GM19463 (cell line): ENCODE data around the gene LYRM1.
"Not testable (repeated sequence)": the region's sequence is repeated elsewhere in the genome, so short reads cannot be mapped to it uniquely, and the experiment has no call there.

ENCODE experiments used
- ATAC-seq: cut with Tn5 transposase; IDR thresholded peaks from one replicate; pipeline ENCODE4 v1.9.1; 2021; ENCODE audit warnings: mild to moderate bottlenecking, moderate library complexity; ENCODE audit not compliant: unreplicated experiment

LYRM1 gene

GRCh38 chr16:20901436-20902112, 1.0 kb downstream of the LYRM1 start:
- no peak for ATAC-seq

- no peak for ATAC-seq
Observed at GRCh38 chr16:20902426-20902825, 1.9 kb downstream of the LYRM1 start.

DNA sequence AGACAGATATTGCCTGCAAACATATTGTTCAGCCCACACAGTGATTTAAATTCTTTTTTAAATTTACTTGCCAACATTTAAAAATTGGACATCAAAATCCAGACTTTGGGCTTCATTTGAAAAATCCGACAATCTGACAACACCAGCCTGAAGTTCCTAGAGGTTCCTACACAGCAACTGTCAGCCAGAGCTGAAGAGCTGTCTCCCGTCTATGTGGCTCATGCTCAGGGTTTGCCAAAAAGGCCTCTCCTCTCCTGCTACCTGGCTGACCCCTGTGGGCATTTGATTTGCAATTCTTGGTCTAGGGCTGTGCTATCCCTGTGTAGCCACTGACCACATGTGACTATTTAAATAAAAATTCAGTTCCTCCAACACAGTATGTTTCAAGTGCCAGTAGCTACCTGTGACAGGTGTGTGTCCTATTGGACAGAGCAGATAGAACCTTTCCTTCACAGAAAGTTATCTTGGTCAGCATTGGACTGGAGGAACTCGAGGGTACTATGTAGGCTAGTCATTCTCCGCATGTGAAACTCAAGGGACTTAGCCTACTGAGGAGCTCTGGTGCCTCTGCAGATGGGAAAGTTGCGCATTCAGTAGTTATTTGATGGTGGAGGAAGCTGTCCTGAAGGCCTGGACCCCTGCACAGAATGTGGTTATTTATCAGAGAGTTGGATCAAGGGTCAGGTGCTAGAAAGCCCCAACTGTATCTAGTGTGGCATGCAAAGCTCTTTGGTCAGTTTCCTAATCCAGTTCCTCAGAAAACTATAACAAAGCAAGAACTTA, 2.7 kb downstream of the LYRM1 start:
- ATAC-seq, result no peak

- ATAC-seq, result no peak
Observed at GRCh38 chr16:20903899-20904506, 3.4 kb downstream of the LYRM1 start.

- no peak for ATAC-seq
Observed at GRCh38 chr16:20904507-20905081, 4.0 kb downstream of the LYRM1 start.

GRCh38 chr16:20905576-20905975, 5.0 kb downstream of the LYRM1 start:
- ATAC-seq, result no peak

- no peak for ATAC-seq
Observed at GRCh38 chr16:20906341-20907255, 6.0 kb downstream of the LYRM1 start.

DNA sequence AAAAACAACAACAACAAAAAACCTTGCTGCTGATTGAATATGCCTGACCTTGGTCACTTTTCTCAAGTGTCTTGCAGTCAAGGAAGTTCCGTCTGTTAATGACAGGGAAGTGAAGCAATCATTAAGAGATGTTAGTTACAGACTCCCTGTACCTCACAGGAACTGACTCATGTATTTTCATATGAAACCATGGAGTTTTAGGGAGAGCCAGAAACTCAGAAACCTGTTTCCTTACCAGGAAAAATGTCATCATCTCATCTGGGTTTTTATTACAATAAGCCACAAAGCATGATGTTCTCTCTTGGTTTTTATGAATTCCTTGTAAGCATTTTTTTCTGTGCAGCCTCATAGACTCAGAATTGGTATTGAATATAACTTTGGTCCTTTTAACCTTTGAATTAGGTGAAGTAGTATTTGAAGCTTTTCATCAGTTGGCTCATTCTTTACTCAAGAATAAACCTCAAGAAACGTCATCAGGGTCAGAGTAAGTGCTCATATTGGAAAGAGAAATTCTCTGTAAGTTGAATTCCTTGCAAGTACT, 10.3 kb downstream of the LYRM1 start:
- ATAC-seq, result no peak

DNA sequence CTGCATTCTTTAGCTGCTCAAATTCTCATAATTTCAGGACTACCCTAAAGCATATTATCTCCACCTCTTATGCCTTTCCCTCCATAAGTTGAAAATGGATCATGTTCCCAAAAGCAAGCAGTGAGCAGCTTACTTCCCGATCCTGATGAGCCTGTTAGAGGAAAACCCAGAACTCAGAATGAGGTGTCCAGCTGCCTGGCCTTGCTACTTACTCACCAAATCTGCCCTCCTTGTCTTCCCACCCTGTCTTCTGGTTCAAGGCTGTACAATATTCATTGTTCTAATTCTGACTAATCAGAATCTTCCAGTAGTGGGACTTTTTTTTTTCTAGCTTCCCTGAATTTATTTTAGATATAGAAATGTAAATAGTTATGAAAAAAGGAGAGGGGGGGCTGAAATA, 10.8 kb downstream of the LYRM1 start:
- ATAC-seq, result no peak

DNA sequence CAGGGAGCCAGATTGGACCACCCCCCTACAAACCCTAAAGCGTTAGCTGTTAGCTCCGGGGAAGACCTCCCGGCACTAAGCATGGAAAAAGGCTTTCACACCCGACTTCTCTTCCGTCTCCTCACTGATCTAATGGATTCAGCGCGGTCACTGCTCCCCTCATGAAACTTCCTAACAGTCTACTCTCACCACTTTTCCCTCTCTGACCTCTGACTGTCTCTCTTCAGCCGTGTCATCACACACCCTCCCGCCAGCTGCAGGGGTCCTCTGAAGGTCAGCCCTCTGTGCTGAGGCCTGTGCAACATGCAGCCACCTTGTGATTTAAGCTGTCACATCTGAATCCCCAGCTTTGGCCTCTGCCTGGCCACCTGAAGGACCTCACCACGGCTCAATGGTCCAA, 15.7 kb downstream of the LYRM1 start:
- no peak for ATAC-seq

GRCh38 chr16:20916942-20917341, 16.4 kb downstream of the LYRM1 start:
- ATAC-seq, result no peak

DNA sequence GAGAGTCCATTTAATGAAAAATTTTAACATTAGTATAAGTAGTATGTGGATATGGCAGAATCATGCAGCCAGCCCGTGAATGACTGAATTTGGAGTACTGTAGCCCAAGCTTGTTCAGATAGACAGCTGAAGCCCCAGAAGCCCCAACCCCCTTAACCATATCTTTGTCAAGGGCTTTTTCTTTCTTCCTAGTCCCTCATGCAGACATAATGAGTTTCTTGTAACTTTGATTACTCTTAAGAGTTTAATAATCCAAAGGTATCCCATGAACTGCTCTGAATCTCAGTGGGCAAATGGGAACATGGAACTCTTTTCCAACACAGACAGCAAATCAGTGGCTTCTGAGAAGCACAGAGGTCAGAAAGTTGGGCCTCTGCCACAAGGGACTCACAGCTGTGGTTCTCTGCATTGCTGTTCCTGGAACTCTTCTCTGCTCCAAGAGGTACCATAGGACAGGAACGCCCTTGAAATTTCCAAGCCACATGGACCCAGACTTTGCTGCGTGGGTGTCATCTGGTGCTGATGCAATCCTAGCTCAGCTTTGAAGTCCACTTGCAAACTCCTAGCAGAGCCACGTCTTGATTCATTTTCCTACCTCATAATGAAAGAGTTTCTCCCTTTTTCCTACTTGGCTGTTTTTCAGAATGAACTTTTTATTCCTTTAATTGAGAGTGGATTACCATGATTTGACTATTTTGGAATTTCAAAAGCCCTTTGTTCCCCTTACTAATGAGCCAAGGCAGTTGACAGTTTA, 18.1 kb downstream of the LYRM1 start:
- ATAC-seq, result no peak

DNA sequence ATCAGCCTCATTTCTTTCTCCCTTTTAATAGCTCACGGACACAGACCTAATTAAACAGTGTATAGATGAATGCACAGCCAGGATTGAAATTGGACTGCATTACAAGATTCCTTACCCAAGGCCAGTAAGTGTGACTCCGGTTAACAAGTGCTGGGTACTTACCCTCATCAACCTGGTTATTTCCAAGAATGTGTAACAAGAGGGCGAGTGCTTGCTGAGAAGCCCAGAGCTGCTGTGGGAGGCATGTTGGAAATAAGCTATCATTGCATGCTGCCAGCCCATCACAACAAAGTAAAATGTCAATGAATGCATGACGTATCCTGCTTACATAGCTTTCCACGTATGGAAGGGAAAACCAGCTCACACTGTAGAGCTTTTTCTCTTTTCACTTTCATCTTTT, 19.5 kb downstream of the LYRM1 start:
- ATAC-seq, result no peak

DNA sequence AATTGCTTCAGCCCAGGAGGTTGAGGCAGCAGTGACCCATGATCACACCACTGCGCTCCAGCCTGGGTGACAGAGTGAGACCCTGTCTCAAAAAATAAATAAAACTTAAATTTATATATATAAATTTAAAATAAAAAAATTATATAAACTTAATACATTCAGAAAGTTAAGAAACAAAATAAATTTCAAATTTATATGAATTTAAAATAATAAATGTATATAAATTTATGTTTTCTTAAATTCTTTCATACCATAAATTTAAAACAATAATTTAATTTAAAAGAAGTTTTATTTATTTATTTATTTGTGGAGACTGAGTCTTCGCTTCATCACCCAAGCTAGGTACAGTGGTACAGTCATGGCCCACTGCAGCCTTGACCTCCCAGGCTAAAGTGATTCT, 20.2 kb downstream of the LYRM1 start:
- ATAC-seq, result no peak

GRCh38 chr16:20923876-20924275, 23.3 kb downstream of the LYRM1 start:
- ATAC-seq, result no peak

- ATAC-seq, result no peak
Observed at GRCh38 chr16:20925751-20926150, 25.2 kb downstream of the LYRM1 start.

DNA sequence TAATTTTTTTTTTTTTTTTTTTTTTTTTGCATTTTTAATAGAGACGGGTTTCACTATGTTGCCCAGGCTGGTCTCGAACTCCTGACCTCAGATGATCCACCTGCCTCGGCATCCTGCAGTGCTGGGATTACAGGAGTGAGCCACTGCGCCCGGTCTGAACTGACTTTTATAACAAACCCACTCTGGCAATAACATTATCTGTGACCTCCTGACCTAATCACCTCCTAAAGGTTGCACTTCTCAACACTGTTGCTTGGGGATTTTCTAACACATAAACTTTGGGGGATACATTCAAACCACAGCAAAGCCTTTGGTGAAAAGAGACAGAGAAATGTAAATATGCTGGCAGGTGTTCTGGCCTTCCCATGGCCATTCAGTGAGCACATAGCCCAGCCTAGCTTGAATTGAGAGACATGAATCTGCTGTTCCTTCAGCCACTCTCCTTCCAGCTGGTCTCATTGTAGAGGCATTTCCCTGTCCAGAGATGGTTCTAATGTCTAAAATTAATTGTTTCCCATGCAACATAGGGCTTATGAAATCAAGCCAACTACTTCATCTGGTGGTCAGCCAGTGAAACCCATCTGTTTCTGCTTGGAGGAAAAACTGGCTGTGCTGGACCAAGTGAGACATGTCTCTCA, 28.3 kb downstream of the LYRM1 start:
- ATAC-seq, result no peak

DNA sequence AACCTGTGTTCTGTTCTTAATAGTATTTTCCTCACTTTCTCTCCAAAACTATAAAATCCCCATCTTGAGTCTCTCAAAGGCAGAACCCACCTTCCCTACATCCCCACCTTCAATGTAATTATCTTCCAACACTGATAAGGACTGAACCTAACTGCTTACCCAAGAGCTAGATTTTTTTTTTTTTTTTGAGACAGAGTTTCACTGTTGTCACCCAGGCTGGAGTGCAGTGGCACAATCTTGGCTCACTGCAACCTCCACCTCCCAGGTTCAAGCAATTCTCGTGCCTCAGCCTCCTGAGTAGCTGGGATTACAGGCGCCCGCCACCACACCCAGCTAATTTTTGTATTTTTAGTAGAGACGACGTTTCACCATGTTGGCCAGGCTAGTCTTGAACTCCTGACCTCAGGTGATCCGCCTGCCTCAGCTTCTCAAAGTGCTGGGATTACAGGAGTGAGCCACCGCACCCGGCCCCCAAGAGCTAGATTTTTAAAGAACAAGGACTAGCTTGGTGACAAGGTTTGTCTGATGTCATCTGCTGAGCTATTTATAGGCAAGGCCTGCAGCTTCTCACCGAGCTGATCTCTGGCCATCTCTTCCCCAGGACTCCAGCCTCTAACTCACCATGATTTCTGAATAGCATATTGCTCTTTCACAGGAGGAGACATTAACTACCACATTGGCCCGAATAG, 29.2 kb downstream of the LYRM1 start:
- ATAC-seq, result not testable (repeated sequence)

- no peak for ATAC-seq
Observed at GRCh38 chr16:20930365-20930690, 29.8 kb downstream of the LYRM1 start.
